Stimulated activated CD8-positive, alpha-beta memory T cell treated with anti-CD3 and anti-CD28 coated beads, Interleukin-7, amount 100 ng/mL, for 1 hour (primary cell): ENCODE measurements around the gene HERPUD2.
"Not testable (repeated sequence)": the region's sequence is repeated elsewhere in the genome, so short reads cannot be mapped to it uniquely, and the experiment has no call there.

Source experiments
- DNase-seq, 2 donors: peaks; one replicate each; pipeline ENCODE4 v3.0.0-alpha.2; 2020; ENCODE audit warnings: low read depth in 2 of 2

The HERPUD2 gene

GRCh38 chr7:35714862-35715261 lies 19.9 kb upstream of the HERPUD2 start:
- no peak for DNase-seq

GRCh38 chr7:35714407-35714806 lies 19.5 kb upstream of the HERPUD2 start:
- no peak for DNase-seq

- DNase-seq = no peak
These were observed 17.8 kb upstream of the HERPUD2 start for GRCh38 chr7:35712563-35713226.

GRCh38 chr7:35707422-35707821 lies 12.5 kb upstream of the HERPUD2 start:
- DNase-seq = no peak

GRCh38 chr7:35705932-35706461 lies 11.1 kb upstream of the HERPUD2 start:
- no peak for DNase-seq

- no peak for DNase-seq
These were observed 9.3 kb upstream of the HERPUD2 start for GRCh38 chr7:35704261-35704660.

GRCh38 chr7:35702541-35702940 lies 7.6 kb upstream of the HERPUD2 start:
- no peak for DNase-seq

- no peak for DNase-seq
These were observed 6.5 kb upstream of the HERPUD2 start for GRCh38 chr7:35701287-35701900.

GRCh38 chr7:35700865-35701264 lies 5.9 kb upstream of the HERPUD2 start:
- no peak for DNase-seq

- DNase-seq = no peak
These were observed 5.4 kb upstream of the HERPUD2 start for GRCh38 chr7:35700333-35700732.

GRCh38 chr7:35699796-35700305 lies 4.9 kb upstream of the HERPUD2 start:
- DNase-seq = no peak

- DNase-seq = not testable (repeated sequence)
These were observed 3.4 kb upstream of the HERPUD2 start for GRCh38 chr7:35698382-35698781.

GRCh38 chr7:35697414-35698175 lies 2.7 kb upstream of the HERPUD2 start:
- DNase-seq = no peak

- DNase-seq = no peak
These were observed 1.1 kb upstream of the HERPUD2 start for GRCh38 chr7:35695987-35696386.

- no peak for DNase-seq
These were observed 527 bp upstream of the HERPUD2 start for GRCh38 chr7:35695473-35695850.

- DNase-seq = no peak
These were observed 663 bp downstream of the HERPUD2 start for GRCh38 chr7:35694161-35694783.

- DNase-seq = no peak
These were observed 3.1 kb downstream of the HERPUD2 start for GRCh38 chr7:35691827-35692307.

- no peak for DNase-seq
These were observed 3.6 kb downstream of the HERPUD2 start for GRCh38 chr7:35691366-35691765.

GRCh38 chr7:35690614-35691013 lies 4.3 kb downstream of the HERPUD2 start:
- not testable (repeated sequence) for DNase-seq

GRCh38 chr7:35685781-35686180 lies 9.2 kb downstream of the HERPUD2 start:
- no peak for DNase-seq

GRCh38 chr7:35681231-35682029 lies 13.5 kb downstream of the HERPUD2 start:
- DNase-seq = no peak
